UCSD-AML1 (cell line): ENCODE data around the gene GPX4.

Source experiments
- DNase-seq: peaks from one replicate; lab custom pipeline; 2025; ENCODE audit not compliant: unreplicated experiment; lab: John Stamatoyannopoulos, UW

Gene GPX4

GRCh38 chr19:1068009-1069001 is 35.5 kb upstream of the GPX4 start:
- peak; percentile 66 for DNase-seq

GRCh38 chr19:1069009-1069779 is 34.6 kb upstream of the GPX4 start:
- peak; percentile 90 for DNase-seq

GRCh38 chr19:1070576-1070930 is 33.2 kb upstream of the GPX4 start:
- no peak for DNase-seq

GRCh38 chr19:1070931-1071791 is 32.6 kb upstream of the GPX4 start:
- DNase-seq: no peak

- no peak for DNase-seq
These were observed 31.3 kb upstream of the GPX4 start for GRCh38 chr19:1072371-1073015.

GRCh38 chr19:1073063-1073955 is 30.5 kb upstream of the GPX4 start:
- DNase-seq: no peak

GRCh38 chr19:1073956-1074517 is 29.8 kb upstream of the GPX4 start:
- DNase-seq: no peak

- DNase-seq: peak; percentile 86
These were observed 29.1 kb upstream of the GPX4 start for GRCh38 chr19:1074544-1075283.

- no peak for DNase-seq
These were observed 27.8 kb upstream of the GPX4 start for GRCh38 chr19:1076046-1076386.

GRCh38 chr19:1076951-1077350 is 26.8 kb upstream of the GPX4 start:
- peak; percentile 69 for DNase-seq

- DNase-seq: no peak
These were observed 24.2 kb upstream of the GPX4 start for GRCh38 chr19:1079566-1080111.

- DNase-seq: no peak
These were observed 23.2 kb upstream of the GPX4 start for GRCh38 chr19:1080360-1081161.

GRCh38 chr19:1081301-1082164 is 22.3 kb upstream of the GPX4 start:
- no peak for DNase-seq

GRCh38 chr19:1082165-1082927 is 21.4 kb upstream of the GPX4 start:
- DNase-seq: no peak

GRCh38 chr19:1082928-1083816 is 20.6 kb upstream of the GPX4 start:
- no peak for DNase-seq
